ENCODE data around the gene HP.
"Not testable (repeated sequence)": the region's sequence is repeated elsewhere in the genome, so short reads cannot be mapped to it uniquely, and the experiment has no call there.

The HP gene, protein sequence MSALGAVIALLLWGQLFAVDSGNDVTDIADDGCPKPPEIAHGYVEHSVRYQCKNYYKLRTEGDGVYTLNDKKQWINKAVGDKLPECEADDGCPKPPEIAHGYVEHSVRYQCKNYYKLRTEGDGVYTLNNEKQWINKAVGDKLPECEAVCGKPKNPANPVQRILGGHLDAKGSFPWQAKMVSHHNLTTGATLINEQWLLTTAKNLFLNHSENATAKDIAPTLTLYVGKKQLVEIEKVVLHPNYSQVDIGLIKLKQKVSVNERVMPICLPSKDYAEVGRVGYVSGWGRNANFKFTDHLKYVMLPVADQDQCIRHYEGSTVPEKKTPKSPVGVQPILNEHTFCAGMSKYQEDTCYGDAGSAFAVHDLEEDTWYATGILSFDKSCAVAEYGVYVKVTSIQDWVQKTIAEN

GRCh38 chr16:72054254-72054847 is at the start of gene HP:
HP (plus strand) TSS chr16:72054505; CDS start chr16:72054653, 148 bp downstream.
- DNase-seq (ENCODE audit: low spot score), result not testable (repeated sequence)

DNA sequence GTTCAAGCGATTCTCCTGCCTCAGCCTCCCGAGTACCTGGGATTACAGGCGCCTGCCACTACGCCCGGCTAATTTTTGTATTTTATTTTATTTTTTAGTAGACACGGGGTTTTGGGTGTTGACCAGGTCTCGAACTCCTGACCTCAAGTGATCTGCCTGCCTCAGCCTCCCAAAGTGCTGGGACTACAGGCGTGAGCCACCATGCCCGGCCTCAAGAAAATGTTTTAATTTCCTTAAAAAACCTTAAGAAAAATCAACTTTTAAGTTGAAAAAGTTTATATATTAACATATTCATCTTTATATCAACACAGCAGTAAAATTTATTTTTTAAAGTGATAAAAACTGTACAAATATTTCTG is 46.3 kb upstream of the HP start:
- not testable (repeated sequence) for DNase-seq (ENCODE audit: low spot score)

- peak; percentile 98 for DNase-seq (ENCODE audit: low spot score)
These were observed 45.7 kb upstream of the HP start, which contains the start of gene DHODH for GRCh38 chr16:72008424-72009216. DHODH (plus strand) TSS chr16:72008744; CDS start chr16:72008765, 21 bp downstream.

DNA sequence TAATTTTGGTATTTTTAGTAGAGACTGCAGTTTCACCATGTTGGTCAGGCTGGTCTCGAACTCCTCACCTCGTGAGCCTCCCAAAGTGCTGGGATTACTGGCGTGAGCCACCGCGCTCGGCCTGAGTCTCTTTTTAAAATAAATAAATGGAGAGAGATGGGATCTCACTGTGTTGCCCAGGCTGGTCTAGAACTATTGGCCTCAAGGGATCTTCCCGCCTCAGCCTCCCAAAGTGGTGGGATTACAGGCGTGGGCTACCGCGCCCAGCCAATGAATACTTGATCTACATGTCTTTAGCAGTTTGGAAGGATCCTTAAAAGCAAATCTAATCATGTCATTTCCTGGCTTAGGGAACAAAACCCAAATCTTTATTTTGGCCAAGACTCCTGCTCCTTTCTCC is 44.5 kb upstream of the HP start:
- DNase-seq (ENCODE audit: low spot score), result no peak

- DNase-seq (ENCODE audit: low spot score), result no peak
These were observed 41.7 kb upstream of the HP start for GRCh38 chr16:72012607-72013006.

DNA sequence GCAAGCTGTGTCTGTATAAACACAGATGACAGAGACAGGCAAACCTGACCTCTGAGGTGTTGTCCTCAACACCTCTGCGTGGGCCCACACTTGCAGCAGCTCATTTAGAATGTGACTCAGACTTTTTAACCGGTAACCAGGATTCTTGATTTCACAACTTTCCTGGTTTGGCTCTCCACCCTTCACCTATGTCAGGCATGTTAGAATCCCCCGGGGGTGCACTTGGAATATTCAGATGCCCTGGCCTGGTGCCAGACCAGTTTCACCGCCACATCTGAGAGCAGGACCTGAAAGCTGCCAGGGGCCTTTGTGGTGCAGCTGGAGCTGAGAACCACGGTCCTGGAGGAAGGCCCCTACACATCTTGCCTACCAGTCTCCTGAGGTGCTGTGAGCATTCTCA is 40.9 kb upstream of the HP start:
- DNase-seq (ENCODE audit: low spot score), result peak; percentile 2

DNA sequence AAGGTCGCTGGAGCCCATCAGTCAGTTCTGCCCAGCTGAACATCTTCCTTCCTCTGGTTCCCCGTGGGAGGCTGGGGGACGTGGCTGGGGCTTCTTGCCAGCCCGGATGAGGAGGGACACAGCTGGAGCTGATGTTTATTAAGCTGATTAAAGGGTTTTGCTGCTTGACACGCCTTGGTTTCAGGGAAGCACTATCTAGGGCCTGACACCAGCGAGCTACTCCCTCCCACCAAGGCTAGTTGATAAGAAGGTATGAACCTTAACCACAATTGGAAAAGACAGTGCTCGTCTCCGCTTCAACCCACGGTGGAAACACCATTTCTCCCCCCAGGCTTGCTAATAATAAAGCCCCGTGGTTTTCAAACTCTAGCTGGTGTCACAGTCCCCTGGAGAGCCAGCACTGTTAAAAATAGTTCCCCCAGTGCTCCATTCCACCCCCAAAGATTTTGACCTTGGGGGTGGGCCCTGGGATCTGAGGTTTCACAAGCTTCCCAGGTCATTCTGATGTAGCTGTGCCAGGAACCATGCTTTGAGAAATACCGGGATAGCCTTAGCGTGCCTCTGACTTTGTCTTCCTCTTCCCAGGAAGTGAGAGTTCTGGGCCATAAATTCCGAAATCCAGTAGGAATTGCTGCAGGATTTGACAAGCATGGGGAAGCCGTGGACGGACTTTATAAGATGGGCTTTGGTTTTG is 40.3 kb upstream of the HP start:
- no peak for DNase-seq (ENCODE audit: low spot score)

DNA sequence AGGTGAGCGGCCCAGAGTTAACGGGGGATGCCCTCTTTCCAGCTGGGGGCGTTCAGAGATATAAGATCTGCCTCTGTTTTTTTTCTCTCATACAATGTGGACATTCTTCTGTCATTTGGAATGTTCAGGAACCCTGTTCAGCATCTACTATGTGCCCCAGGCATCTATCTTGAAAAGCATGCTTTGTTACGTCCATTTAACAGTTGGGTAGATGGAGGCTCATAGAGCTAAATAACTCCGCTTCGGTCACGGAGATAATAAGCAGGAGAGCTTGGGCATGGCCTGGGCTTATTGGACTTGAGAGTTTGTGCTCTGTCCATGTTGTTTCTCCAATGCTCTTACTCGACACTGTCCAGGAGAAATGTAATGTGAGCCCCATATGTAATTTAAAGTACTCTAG is 39.6 kb upstream of the HP start:
- DNase-seq (ENCODE audit: low spot score), result no peak

- no peak for DNase-seq (ENCODE audit: low spot score)
These were observed 39.2 kb upstream of the HP start for GRCh38 chr16:72015124-72015523.

DNA sequence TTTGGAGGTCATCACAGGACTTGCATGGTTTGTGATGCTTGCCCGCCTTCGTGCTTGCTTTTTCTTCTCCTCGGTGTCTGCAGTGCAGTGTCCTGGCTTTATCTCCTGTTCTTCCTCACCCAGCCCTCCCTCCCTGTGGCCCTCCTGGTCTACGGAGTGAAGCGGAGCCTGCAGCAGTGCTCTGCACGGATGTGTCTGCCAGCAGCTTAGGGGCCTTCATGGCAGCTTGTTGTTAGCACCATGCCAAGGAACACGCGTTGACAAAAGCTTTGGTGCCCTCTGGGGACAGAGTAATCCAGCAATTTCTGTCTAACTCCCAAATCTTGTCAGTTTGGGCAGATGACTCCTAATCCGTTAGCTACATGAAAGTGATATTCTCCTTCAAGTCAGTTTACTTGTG is 35.8 kb upstream of the HP start:
- no peak for DNase-seq (ENCODE audit: low spot score)

GRCh38 chr16:72021043-72021442 is 33.3 kb upstream of the HP start:
- DNase-seq (ENCODE audit: low spot score), result no peak

DNA sequence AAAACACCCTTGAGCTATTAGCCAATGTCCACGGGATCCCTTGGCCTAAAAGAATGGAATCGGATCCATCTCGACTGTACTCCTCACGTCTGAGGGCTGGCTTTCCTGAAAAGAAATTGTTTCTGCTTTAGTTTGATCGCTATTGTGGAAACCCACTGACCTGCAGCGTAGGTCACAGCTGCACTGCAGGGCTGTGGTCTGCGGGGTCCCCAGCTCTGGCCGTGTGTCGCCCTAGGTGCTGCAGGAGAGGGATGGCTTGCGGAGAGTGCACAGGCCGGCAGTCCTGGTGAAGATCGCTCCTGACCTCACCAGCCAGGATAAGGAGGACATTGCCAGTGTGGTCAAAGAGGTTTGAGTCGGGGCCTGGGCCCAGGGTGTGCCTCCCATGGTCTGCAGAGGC is 32.2 kb upstream of the HP start:
- no peak for DNase-seq (ENCODE audit: low spot score)

DNA sequence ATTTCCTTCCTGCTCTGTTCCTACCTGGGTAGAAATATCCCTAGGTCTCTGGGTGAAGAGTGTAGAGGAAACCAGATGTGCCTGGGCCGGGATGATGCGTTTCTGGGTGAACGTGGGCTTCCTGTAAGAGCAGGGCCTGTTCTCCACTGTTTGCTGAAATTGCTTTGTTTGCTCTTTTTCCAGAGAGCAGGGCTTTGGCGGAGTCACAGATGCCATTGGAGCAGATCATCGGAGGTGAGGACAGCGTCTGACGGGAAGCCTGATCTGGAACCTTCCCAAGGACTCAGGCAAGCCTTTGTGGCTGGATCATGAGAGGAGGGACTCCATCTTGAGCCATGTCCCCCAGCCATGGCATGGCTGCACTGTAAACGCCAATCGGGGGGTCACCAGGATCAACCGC is 30.3 kb upstream of the HP start:
- DNase-seq (ENCODE audit: low spot score), result no peak

GRCh38 chr16:72024862-72025382 is 29.4 kb upstream of the HP start:
- DNase-seq (ENCODE audit: low spot score), result no peak

DNA sequence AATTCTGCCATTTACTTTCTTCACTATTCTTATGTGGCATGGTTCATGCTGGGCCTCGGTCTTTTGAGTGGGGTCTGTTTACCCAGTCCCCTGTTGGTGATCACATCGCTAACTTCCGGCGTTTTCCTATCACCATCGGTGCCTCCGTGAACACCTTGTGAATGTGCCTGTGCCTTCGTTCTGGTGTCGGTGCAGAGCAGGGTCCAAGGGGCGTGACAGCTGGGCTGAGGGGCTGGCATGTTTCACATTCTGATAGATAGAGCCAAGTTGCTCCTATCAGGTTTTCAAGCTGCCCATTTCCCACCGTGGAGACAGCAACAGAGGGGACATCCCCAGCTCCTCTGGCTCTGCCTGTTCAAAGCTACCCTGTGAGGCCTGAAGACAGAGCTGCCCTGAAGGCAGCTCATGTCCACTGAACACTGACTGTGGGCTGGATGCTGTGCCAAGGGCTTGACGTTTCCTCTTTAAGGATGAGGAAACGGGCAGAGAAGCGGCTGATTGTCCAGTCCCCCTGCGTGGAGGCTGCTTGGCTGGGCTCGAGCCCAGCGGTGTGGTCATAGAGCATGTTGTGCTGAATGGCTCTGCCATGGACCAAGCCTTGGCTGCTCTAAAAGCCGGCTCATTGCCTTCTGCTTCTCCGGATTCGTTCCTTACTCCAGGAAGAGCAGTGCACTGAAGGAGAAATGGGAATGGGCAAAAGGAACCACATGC is 28.7 kb upstream of the HP start:
- no peak for DNase-seq (ENCODE audit: low spot score)

GRCh38 chr16:72027669-72028378 is 26.5 kb upstream of the HP start:
- DNase-seq (ENCODE audit: low spot score), result no peak

GRCh38 chr16:72029567-72030271 is 24.6 kb upstream of the HP start:
- no peak for DNase-seq (ENCODE audit: low spot score)

DNA sequence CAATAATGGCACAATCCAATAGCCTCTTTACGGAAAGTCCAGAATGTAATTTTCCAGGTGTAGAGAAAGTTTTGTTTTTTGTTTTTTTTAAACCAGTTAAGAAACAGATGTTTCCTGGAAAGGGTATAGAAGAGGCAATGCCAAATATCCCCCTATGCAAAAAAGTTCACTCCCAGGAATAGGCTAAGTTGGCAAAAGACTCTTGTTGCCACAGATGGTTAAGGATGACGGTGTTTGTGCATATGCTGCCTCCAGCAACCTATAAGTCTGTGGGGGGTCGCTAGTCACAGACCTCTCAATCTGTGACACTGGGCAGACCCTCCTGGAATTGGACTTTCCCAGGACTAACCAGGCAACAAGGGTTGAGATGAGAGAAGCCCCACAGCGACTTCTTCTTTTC is 20.9 kb upstream of the HP start:
- DNase-seq (ENCODE audit: low spot score), result no peak

- no peak for DNase-seq (ENCODE audit: low spot score)
These were observed 18.2 kb upstream of the HP start for GRCh38 chr16:72036098-72036497.

DNA sequence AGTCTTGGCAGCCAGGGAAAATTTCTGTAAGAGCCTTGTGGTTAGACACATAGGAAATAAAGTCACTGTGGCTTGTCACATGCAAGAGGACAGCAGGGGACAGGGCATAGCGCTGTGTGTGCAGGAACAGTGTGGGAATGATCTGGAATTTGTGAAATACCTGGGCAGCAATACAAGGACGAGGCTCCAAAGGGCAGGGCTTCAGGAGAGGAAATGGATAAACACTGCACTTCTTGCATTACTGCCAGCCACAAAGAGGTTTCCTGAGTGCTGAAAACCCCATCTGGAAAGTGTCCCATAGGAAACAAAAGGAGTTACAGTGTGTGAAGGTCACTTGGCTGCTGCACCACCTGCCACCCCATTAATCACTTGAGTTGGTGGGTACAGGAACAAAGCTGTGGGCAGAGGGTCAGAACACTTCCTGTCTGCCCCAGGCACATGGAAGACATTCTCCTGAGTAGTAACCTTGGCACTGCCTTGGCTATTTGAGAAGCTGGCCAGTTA is 12.1 kb upstream of the HP start:
- DNase-seq (ENCODE audit: low spot score), result no peak

Data from CD4-positive, alpha-beta T cell treated with Interleukin-15 for 4 hours (primary cell).